Mammary epithelial cell (primary cell): ENCODE measurements around the gene INCENP.

Experiments
- CTCF ChIP-seq, 2 donors: IDR thresholded peaks in 1 of 2; conservative IDR thresholded peaks in 1 of 2; 2 replicates each; pipeline ENCODE4 v1.5.1; 2011 to 2012; ENCODE audit warnings: inconsistent platforms in 2 of 2, low read length in 2 of 2, mild to moderate bottlenecking in 2 of 2, control low read depth in 1 of 2, low read depth in 1 of 2; ENCODE audit not compliant: insufficient read depth in 1 of 2; ENCODE audit errors: extremely low read depth in 1 of 2
- EZH2 ChIP-seq: IDR thresholded peaks from 2 replicates; pipeline ENCODE4 v1.6.1; 2012; ENCODE audit warnings: low read length, inconsistent platforms, borderline replicate concordance

DNA sequence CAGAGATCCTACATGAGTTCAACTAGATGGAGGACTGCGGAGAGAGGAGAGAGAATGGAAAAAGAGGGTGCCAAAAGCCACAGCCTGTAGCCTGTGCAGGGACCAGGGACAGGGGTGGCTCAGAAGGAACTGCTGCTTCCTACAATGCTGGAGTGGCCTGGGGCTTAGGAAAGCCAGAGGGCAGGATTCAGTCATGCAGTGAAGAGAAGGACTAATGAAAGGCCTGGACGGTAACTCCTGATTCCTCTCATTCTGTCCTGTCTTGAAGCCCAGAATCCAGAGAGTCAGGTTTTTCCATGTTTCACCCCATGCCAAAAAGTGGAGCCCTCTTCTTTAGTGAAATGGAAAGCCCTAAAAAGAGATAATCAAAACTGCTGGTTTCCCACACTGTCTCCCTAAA lies 48.4 kb upstream of the INCENP start:
- TF ChIP-seq EZH2, result no peak
- TF ChIP-seq CTCF (conservative IDR thresholded peaks at IDR 0.05 in 1 of 2, IDR thresholded peaks at IDR 0.05 in 1 of 2; ENCODE audit: extremely low read depth in 1 of 2, insufficient read depth in 1 of 2, low read depth in 1 of 2, low read length in 2 of 2), result no peak
